Transverse colon (tissue), 4 donors: ENCODE results near the gene SFN.
A peak's percentile ranks its signal among the peaks of the same experiment; 100 is the strongest.

Experiments
- CTCF ChIP-seq, 5 experiments: fragments of 200-600 bp in 3 of 5; fragments of 450-650 bp in 2 of 5; sonication (generic) in 3 of 5; IDR thresholded peaks; 1 replicate in 2 of 5; 2 replicates in 3 of 5; pipeline ENCODE4 v1.5.1; 2016 to 2017; ENCODE audit warnings: antibody characterized with exemption in 5 of 5, inconsistent platforms in 3 of 5, mild to moderate bottlenecking in 2 of 5, moderate library complexity in 1 of 5
- EP300 ChIP-seq: sonication (generic); formaldehyde crosslinking; IDR thresholded peaks from one replicate; pipeline ENCODE4 v1.6.1; 2017; ENCODE audit warnings: antibody characterized with exemption, low read depth
- POLR2AphosphoS5 ChIP-seq, 3 donors: sonication (generic); formaldehyde crosslinking; IDR thresholded peaks; one replicate each; pipeline ENCODE4 v1.6.1; 2016; ENCODE audit warnings: antibody characterized with exemption in 3 of 3

GRCh38 chr1:26887125-26887524, 24.2 kb downstream of the SFN start:
- no peak for TF ChIP-seq POLR2AphosphoS5 (IDR thresholded peaks at IDR 0.05)
- TF ChIP-seq CTCF (IDR thresholded peaks at IDR 0.05) = peak; percentile 0 to 45 (median 36)
- TF ChIP-seq EP300 = no peak
